Ascending aorta (tissue), 2 donors: ENCODE results near the gene CYB5R4. TPM values are rescaled to one million over a fixed set of nuclear protein-coding genes. Genes with fewer than 3 reads are reported as not detected.

Experiments used
- DNase-seq, 2 donors: peaks; one replicate each; pipeline ENCODE4 v3.0.0-alpha.2; 2019; ENCODE audit warnings: low spot score in 2 of 2
- H3K27ac ChIP-seq, 2 donors: fragments of 200-600 bp; sonication (generic); one replicate each; pipeline ENCODE4 v1.5.1; 2016 to 2017; ENCODE audit warnings: mild to moderate bottlenecking in 1 of 2
- H3K27me3 ChIP-seq: fragments of 200-600 bp; sonication (generic); one replicate; pipeline ENCODE4 v1.5.1; 2017
- H3K36me3 ChIP-seq, 2 donors: fragments of 200-600 bp; sonication (generic); one replicate each; pipeline ENCODE4 v1.5.1; 2016
- H3K4me1 ChIP-seq, 2 donors: fragments of 200-600 bp; sonication (generic); one replicate each; pipeline ENCODE4 v1.5.1; 2016 to 2017; ENCODE audit warnings: mild to moderate bottlenecking in 1 of 2
- H3K4me3 ChIP-seq, 2 donors: fragments of 200-600 bp; sonication (generic); one replicate each; pipeline ENCODE4 v1.5.1; 2016 to 2017; ENCODE audit warnings: mild to moderate bottlenecking in 1 of 2
- H3K9me3 ChIP-seq, 2 donors: fragments of 200-600 bp; sonication (generic); one replicate each; pipeline ENCODE4 v1.5.1; 2016
- intact Hi-C: fragments of 100-400 bp; cut with DNase I; formaldehyde crosslinking; loops from one replicate; pipeline ENCODE4 v1.15.1; 2023
- total RNA-seq: library from RNA; depleted of rRNA; stranded (reverse); fragments of >200 nt; gene quantifications from one replicate; pipeline ENCODE4 v1.1.0, GENCODE V29; 2016
- TF ChIP-seq, protein P1 (sequence below), 3 experiments: fragments of 200-600 bp in 2 of 3; fragments of 450-650 bp in 1 of 3; sonication (generic) in 2 of 3; IDR thresholded peaks; one replicate each; pipeline ENCODE4 v1.5.1; 2016 to 2019; ENCODE audit warnings: antibody characterized with exemption in 3 of 3, mild to moderate bottlenecking in 1 of 3, moderate library complexity in 1 of 3

CYB5R4 gene
- total RNA-seq, 1 donor from 2014 or later, result 0.53 TPM

DNA sequence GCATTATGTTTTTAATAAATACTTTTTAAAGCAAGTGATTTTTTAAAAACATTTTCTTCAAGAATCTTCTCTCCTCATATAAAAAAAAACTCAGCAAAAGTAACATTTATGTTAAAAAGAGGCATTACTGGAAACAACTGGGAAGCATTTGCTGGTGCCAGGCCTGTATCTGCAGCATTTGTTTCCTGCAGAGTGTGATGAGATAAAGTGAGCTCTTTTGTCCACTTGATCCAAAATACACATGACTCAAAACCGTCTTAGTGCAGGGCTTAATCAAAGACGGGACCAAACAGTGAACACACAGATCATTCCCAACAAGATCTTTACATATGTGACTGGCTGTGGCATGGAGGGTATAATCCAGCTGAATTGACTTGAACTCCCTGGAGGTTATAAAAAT lies 34.7 kb upstream of the CYB5R4 start:
- intact Hi-C loops, result no loop called here
- H3K36me3 ChIP-seq, result no peaks in the 10 kb centered on the region
- no peaks in the 10 kb centered on the region for H3K9me3 ChIP-seq

GRCh38 chr6:83827050-83827449 lies 32.4 kb upstream of the CYB5R4 start:
- Histone ChIP-seq H3K27me3 (no peaks in the 10 kb centered on the region), H3K36me3 (no peaks in the 10 kb centered on the region), H3K27ac (no peak overlapping the region), H3K4me1 (no peaks in the 10 kb centered on the region), H3K4me3 (no peak overlapping the region), H3K9me3 (no peaks in the 10 kb centered on the region)
- DNase-seq, result no peak
- intact Hi-C loops, result no loop called here
- TF ChIP-seq, protein P1, sequence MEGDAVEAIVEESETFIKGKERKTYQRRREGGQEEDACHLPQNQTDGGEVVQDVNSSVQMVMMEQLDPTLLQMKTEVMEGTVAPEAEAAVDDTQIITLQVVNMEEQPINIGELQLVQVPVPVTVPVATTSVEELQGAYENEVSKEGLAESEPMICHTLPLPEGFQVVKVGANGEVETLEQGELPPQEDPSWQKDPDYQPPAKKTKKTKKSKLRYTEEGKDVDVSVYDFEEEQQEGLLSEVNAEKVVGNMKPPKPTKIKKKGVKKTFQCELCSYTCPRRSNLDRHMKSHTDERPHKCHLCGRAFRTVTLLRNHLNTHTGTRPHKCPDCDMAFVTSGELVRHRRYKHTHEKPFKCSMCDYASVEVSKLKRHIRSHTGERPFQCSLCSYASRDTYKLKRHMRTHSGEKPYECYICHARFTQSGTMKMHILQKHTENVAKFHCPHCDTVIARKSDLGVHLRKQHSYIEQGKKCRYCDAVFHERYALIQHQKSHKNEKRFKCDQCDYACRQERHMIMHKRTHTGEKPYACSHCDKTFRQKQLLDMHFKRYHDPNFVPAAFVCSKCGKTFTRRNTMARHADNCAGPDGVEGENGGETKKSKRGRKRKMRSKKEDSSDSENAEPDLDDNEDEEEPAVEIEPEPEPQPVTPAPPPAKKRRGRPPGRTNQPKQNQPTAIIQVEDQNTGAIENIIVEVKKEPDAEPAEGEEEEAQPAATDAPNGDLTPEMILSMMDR (IDR thresholded peaks at IDR 0.05), result no peak

More for the DNA sequence above, 34.7 kb upstream of the CYB5R4 start:
- Histone ChIP-seq H3K27ac (no peak overlapping the region), H3K4me3 (no peak overlapping the region), H3K27me3 (no peaks in the 10 kb centered on the region), H3K4me1 (no peaks in the 10 kb centered on the region)
- DNase-seq, result no peak
- TF ChIP-seq, protein P1 (IDR thresholded peaks at IDR 0.05), result no peak

DNA sequence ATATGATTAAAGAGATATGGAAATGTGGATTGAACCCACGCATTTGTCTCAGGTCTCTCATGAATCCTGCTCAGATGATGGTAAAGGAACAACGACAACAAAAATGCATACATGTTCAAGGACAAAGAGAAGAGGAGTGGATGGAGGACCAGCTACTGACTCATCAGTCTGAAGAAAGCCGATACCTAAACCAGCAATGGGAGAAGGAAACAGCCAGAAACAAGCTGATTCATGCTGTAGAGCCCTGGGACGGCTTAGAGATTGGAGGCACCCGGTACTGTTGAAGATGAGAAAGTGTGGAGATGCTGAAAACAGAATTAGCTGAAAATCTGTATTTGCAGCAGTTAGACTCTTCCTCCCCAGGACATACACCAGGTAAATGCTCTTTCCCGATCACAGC lies 20.8 kb upstream of the CYB5R4 start:
- Histone ChIP-seq H3K27ac (no peak overlapping the region), H3K4me3 (no peak overlapping the region), H3K9me3 (no peaks in the 10 kb centered on the region), H3K36me3 (no peaks in the 10 kb centered on the region), H3K27me3 (no peaks in the 10 kb centered on the region), H3K4me1 (no peaks in the 10 kb centered on the region)
- DNase-seq, result no peak
- intact Hi-C loops, result no loop called here
- TF ChIP-seq, protein P1 (IDR thresholded peaks at IDR 0.05), result no peak

GRCh38 chr6:83844170-83844569 lies 15.3 kb upstream of the CYB5R4 start:
- Histone ChIP-seq H3K27ac (no peak overlapping the region), H3K4me3 (no peak overlapping the region), H3K9me3 (no peaks in the 10 kb centered on the region), H3K27me3 (no peaks in the 10 kb centered on the region), H3K36me3 (no peaks in the 10 kb centered on the region), H3K4me1 (no peaks in the 10 kb centered on the region)
- intact Hi-C loops, result no loop called here
- no peak for DNase-seq
- TF ChIP-seq, protein P1 (IDR thresholded peaks at IDR 0.05), result no peak

DNA sequence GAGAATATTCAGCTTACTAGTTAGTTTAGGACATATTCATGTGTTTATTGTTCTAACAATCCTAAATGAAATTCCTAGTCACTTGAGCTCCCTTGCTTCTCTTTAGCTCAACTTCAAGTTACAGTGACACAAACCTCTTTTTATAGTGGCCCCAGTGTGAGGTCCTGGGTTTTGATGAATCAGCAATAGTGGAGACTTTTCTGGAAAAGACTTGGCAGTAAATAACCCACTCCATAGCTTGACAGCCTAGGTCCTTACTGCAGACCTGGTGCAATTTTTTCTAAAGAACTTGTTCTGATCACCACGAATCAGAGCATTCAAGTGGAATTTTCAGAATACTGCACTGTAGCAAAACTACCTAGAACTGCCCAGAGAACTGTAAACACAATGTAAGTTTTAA lies 13.2 kb upstream of the CYB5R4 start:
- no peaks in the 10 kb centered on the region for H3K27me3 ChIP-seq
- H3K4me1 ChIP-seq, result no peaks in the 10 kb centered on the region
- no peak overlapping the region for H3K4me3 ChIP-seq
- TF ChIP-seq, protein P1 (IDR thresholded peaks at IDR 0.05), result no peak
- H3K36me3 ChIP-seq, result no peaks in the 10 kb centered on the region
- no peaks in the 10 kb centered on the region for H3K9me3 ChIP-seq
- intact Hi-C loops, result no loop called here
- DNase-seq, result no peak
- no peak overlapping the region for H3K27ac ChIP-seq

DNA sequence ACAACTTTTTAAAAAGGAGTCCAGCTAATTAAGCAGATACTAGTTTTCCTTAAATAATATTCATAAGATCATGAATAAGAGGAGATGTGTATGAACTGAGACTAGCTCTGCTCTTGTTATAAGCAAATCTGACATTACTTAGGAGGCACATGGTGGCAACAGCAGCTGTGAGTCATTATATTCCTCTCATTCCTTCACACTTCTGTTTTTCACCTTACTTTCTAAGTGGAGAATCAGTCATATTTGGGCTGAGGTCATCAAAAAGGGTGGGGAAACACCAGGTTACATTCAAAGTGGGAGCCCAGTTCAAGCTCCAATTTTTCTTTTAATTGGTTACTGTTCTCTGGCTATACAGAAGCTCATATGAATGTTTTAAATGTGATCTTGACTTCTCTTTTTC lies 12.3 kb upstream of the CYB5R4 start:
- Histone ChIP-seq H3K9me3 (no peaks in the 10 kb centered on the region), H3K36me3 (no peaks in the 10 kb centered on the region), H3K27ac (no peak overlapping the region), H3K4me1 (no peaks in the 10 kb centered on the region), H3K27me3 (no peaks in the 10 kb centered on the region), H3K4me3 (no peak overlapping the region)
- no peak for DNase-seq
- TF ChIP-seq, protein P1 (IDR thresholded peaks at IDR 0.05), result no peak
- intact Hi-C loops, result no loop called here
